ENCODE measurements around the gene UNK. TPM values are rescaled to one million over a fixed set of nuclear protein-coding genes. Genes with fewer than 3 reads are reported as not detected.

The UNK gene
- total RNA-seq, 1 donor from 2014 or later: 16.7 TPM

DNA sequence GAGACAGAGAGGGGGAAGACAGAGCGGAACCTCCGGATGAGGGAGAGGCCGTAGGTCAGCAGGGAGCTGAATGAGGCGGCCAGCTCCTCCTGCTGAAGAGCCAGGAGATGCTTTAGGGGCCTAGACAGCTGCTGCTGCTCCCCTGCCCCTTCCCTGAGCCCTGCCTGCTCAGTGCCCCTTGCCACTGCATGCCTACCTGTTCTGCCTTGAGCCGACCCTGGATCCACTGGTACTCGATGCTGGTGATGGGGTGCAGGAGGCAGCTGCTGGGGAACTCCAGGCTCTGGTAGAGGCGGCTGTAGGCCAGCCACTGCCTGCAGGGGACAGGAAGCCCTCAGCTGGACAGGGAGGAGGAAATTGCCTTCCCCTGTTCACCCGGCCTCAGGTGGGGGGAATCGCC is 52.0 kb downstream of the UNK start:
- no peaks in the 10 kb centered on the region for H3K9me3 ChIP-seq (ENCODE audit: insufficient read depth, low read depth, low read length)
- H3K79me2 ChIP-seq (ENCODE audit: insufficient read depth, low read length): no peaks in the 10 kb centered on the region
- no peak overlapping the region for H2AFZ ChIP-seq (ENCODE audit: low read depth, low read length)
- H3K4me3 ChIP-seq (ENCODE audit: insufficient read depth, low read depth, low read length): no peak overlapping the region
- FAIRE-seq (no peak), DNase-seq (ENCODE audit: low read depth) (no peak)
- no peaks in the 10 kb centered on the region for H3K36me3 ChIP-seq (ENCODE audit: insufficient read depth, low read length)
- no peak overlapping the region for H3K27ac ChIP-seq (ENCODE audit: low read depth, low read length)
- Mint-ChIP-seq H3K27ac (ENCODE audit: unreplicated experiment) (no peak overlapping the region), H3K36me3 (ENCODE audit: low read depth, unreplicated experiment) (peaks cover 1% of the 10 kb centered on the region), H3K27me3 (ENCODE audit: low read depth, unreplicated experiment) (peaks cover 8% of the 10 kb centered on the region), H3K9me3 (ENCODE audit: unreplicated experiment) (no peaks in the 10 kb centered on the region), H3K4me1 (ENCODE audit: low read depth, unreplicated experiment) (peaks cover 10% of the 10 kb centered on the region), H3K4me3 (ENCODE audit: unreplicated experiment) (no peak overlapping the region)
- TF ChIP-seq EZH2 (IDR thresholded peaks at IDR 0.05; ENCODE audit: insufficient read depth, low read length): no peak
- TF ChIP-seq, protein P1, sequence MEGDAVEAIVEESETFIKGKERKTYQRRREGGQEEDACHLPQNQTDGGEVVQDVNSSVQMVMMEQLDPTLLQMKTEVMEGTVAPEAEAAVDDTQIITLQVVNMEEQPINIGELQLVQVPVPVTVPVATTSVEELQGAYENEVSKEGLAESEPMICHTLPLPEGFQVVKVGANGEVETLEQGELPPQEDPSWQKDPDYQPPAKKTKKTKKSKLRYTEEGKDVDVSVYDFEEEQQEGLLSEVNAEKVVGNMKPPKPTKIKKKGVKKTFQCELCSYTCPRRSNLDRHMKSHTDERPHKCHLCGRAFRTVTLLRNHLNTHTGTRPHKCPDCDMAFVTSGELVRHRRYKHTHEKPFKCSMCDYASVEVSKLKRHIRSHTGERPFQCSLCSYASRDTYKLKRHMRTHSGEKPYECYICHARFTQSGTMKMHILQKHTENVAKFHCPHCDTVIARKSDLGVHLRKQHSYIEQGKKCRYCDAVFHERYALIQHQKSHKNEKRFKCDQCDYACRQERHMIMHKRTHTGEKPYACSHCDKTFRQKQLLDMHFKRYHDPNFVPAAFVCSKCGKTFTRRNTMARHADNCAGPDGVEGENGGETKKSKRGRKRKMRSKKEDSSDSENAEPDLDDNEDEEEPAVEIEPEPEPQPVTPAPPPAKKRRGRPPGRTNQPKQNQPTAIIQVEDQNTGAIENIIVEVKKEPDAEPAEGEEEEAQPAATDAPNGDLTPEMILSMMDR (IDR thresholded peaks at IDR 0.05; ENCODE audit: insufficient read depth, low read depth, low read length): no peak
- no peaks in the 10 kb centered on the region for H4K20me1 ChIP-seq (ENCODE audit: insufficient read depth, low read length)
- no peaks in the 10 kb centered on the region for H3K27me3 ChIP-seq (ENCODE audit: insufficient read depth, low read length)
- peaks cover 5% of the 10 kb centered on the region for H3K4me1 ChIP-seq (ENCODE audit: insufficient read depth, low read length)
- no peak overlapping the region for H3K4me2 ChIP-seq (ENCODE audit: low read length)
- H3K9ac ChIP-seq (ENCODE audit: low read length): no peak overlapping the region

DNA sequence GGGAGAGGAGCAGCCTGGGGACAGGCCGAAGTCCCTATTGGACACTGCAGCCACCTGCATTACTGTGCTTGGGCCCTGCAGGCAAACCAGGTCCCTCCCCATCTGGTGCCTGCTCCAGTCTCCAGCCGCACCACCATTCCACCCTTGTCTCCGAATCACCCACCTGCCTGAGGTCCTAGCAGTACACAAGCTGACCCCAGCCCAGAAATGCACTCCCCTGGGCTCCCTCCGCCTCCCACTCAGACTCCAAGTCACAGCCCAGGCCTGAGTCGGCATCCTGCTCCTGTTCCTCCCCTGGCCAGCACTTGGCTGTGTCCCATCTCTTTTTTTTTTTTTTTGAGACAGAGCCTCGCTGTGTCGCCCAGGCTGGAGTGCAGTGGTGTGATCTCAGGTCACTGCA is 53.3 kb downstream of the UNK start:
- Mint-ChIP-seq H3K9me3 (ENCODE audit: unreplicated experiment) (no peaks in the 10 kb centered on the region), H3K4me1 (ENCODE audit: low read depth, unreplicated experiment) (peaks cover 5% of the 10 kb centered on the region), H3K36me3 (ENCODE audit: low read depth, unreplicated experiment) (peaks cover 1% of the 10 kb centered on the region), H3K4me3 (ENCODE audit: unreplicated experiment) (no peak overlapping the region), H3K27me3 (ENCODE audit: low read depth, unreplicated experiment) (peaks cover 8% of the 10 kb centered on the region), H3K27ac (ENCODE audit: unreplicated experiment) (no peak overlapping the region)
- Histone ChIP-seq H3K4me1 (ENCODE audit: insufficient read depth, low read length) (no peaks in the 10 kb centered on the region), H3K4me2 (ENCODE audit: low read length) (no peak overlapping the region), H3K9me3 (ENCODE audit: insufficient read depth, low read depth, low read length) (no peaks in the 10 kb centered on the region), H4K20me1 (ENCODE audit: insufficient read depth, low read length) (no peaks in the 10 kb centered on the region), H3K9ac (ENCODE audit: low read length) (no peak overlapping the region), H3K4me3 (ENCODE audit: insufficient read depth, low read depth, low read length) (no peak overlapping the region), H3K36me3 (ENCODE audit: insufficient read depth, low read length) (no peaks in the 10 kb centered on the region), H2AFZ (ENCODE audit: low read depth, low read length) (no peak overlapping the region), H3K79me2 (ENCODE audit: insufficient read depth, low read length) (no peaks in the 10 kb centered on the region), H3K27ac (ENCODE audit: low read depth, low read length) (no peak overlapping the region), H3K27me3 (ENCODE audit: insufficient read depth, low read length) (no peaks in the 10 kb centered on the region)
- no peak for DNase-seq (ENCODE audit: low read depth)
- no peak for TF ChIP-seq EZH2 (IDR thresholded peaks at IDR 0.05; ENCODE audit: insufficient read depth, low read length)
- TF ChIP-seq, protein P1 (IDR thresholded peaks at IDR 0.05; ENCODE audit: insufficient read depth, low read depth, low read length): no peak
- FAIRE-seq: no peak

DNA sequence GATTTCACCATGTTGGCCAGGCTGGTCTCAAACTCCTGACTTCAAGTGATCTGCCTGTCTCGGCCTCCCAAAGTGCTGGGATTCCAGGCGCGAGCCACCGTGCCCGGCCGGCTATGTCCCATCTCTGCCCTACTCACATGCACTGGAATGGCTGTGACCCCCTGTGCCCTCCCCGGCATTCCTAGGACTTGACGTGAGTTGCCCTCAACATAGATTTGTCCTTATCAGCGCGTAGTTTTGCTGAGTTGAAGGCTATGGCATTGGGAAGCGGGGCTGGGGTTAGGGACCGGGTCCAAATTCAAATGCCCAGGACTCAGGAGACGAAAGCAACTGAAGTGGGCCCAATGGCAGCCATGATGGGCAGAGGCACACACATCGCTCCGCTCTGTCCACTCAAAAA is 53.8 kb downstream of the UNK start:
- H3K9ac ChIP-seq (ENCODE audit: low read length): no peak overlapping the region
- TF ChIP-seq, protein P1 (IDR thresholded peaks at IDR 0.05; ENCODE audit: insufficient read depth, low read depth, low read length): no peak
- no peak for TF ChIP-seq EZH2 (IDR thresholded peaks at IDR 0.05; ENCODE audit: insufficient read depth, low read length)
- no peaks in the 10 kb centered on the region for H3K9me3 ChIP-seq (ENCODE audit: insufficient read depth, low read depth, low read length)
- no peaks in the 10 kb centered on the region for H3K27me3 ChIP-seq (ENCODE audit: insufficient read depth, low read length)
- no peak overlapping the region for H3K4me2 ChIP-seq (ENCODE audit: low read length)
- H3K4me1 Mint-ChIP-seq (ENCODE audit: low read depth, unreplicated experiment): no peaks in the 10 kb centered on the region
- no peak overlapping the region for H3K27ac Mint-ChIP-seq (ENCODE audit: unreplicated experiment)
- H3K27me3 Mint-ChIP-seq (ENCODE audit: low read depth, unreplicated experiment): peaks cover 8% of the 10 kb centered on the region
- H3K36me3 Mint-ChIP-seq (ENCODE audit: low read depth, unreplicated experiment): peaks cover 1% of the 10 kb centered on the region
- H4K20me1 ChIP-seq (ENCODE audit: insufficient read depth, low read length): no peaks in the 10 kb centered on the region
- no peak overlapping the region for H3K4me3 ChIP-seq (ENCODE audit: insufficient read depth, low read depth, low read length)
- no peaks in the 10 kb centered on the region for H3K4me1 ChIP-seq (ENCODE audit: insufficient read depth, low read length)
- H3K4me3 Mint-ChIP-seq (ENCODE audit: unreplicated experiment): no peak overlapping the region
- H3K27ac ChIP-seq (ENCODE audit: low read depth, low read length): no peak overlapping the region
- no peak for DNase-seq (ENCODE audit: low read depth)
- no peak for FAIRE-seq
- no peaks in the 10 kb centered on the region for H3K36me3 ChIP-seq (ENCODE audit: insufficient read depth, low read length)
- H2AFZ ChIP-seq (ENCODE audit: low read depth, low read length): no peak overlapping the region
- H3K9me3 Mint-ChIP-seq (ENCODE audit: unreplicated experiment): no peaks in the 10 kb centered on the region
- H3K79me2 ChIP-seq (ENCODE audit: insufficient read depth, low read length): no peaks in the 10 kb centered on the region

Data from astrocyte (in vitro differentiated cells and primary cell).